HG02852 (cell line): ENCODE results near the gene SERHL2.
"Not testable (repeated sequence)": the region's sequence is repeated elsewhere in the genome, so short reads cannot be mapped to it uniquely, and the experiment has no call there.

Experiments used
- ATAC-seq: cut with Tn5 transposase; IDR thresholded peaks from one replicate; pipeline ENCODE4 v1.9.1; 2021; ENCODE audit warnings: mild to moderate bottlenecking, moderate library complexity; ENCODE audit not compliant: unreplicated experiment

The SERHL2 gene

DNA sequence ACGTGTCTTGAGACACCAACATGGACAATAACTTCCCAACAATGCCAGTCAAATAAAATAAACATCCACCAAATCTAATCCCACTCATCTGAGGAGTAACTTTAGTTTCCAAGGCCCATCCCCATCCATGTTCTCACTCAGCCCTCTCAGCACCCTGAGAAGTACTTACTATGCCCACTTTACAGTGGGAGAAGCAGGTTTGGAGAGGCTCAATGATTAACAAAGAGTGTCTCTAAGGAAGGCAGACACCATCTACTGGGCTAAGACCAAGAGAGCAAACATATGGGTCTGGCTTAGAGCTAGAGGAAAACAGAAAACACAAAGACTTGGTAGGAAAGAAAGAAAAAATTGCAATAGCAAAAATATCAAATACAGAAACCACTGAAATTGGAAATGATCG is 49.7 kb downstream of the SERHL2 start:
- no peak for ATAC-seq

DNA sequence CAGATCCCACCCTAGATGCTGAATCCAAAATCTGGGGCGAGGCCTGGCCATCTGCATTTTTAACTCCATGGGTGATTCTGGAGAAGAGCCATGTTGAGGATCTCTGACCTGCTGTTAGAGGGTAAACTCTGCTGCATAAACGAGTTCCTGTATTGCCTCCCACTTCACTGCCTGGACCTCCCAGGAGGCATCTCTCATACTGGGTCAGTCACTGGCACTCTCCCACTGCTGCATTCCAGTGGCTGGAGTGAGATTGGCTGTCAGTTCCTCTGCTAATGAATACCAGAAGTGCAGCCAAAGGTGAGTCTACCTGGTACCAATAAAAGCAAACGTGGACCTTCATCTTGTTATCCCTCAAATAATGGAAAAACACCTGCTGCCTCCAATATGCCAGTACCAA is 50.6 kb downstream of the SERHL2 start:
- ATAC-seq, result no peak

DNA sequence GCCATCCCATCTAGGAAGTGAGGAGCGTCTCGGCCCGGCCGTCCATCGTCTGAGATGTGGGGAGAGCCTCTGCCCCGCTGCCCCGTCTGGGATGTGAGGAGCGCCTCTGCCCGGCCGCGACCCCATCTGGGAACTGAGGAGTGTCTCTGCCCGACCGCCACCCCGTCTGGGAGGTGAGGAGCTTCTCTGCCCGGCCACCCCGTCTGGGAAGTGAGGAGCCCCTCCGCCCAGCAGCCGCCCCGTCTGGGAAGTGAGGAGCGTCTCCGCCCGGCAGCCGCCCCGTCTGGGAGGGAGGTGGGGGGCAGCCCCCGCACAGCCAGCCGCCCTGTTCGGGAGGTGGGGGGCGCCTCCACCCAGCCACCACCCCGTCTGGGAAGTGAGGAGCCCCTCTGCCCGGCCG is 53.9 kb downstream of the SERHL2 start:
- ATAC-seq, result not testable (repeated sequence)

DNA sequence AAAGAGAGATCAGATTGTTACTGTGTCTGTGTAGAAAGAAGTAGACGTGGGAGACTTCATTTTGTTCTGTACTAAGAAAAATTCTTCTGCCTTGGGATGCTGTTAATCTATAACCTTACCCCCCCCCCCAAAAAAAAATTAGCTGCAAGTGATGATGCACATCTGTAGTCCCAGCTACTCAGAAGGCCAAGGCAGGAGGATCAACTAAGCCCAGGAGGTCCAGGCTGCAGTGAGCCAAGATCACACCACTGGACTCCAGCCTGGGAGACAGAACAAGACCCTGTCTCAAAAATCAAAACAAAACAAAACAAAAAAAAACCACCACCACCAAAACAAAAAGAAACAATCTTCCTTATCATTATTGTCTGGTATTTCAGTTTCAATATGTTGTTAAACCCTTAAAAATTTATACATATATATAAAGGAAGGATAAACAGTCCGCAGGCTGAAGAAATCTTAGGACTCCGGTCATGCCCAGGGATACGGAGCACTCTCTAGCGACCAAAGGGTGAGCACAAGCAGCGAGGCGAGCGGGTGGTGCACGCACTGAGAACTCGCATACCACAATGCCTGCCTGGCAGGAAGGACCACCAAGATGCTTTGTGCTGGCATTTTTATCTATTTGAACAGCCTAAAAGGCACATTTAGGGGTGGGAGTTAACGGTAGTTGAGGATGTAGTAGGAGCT is 54.5 kb downstream of the SERHL2 start:
- no peak for ATAC-seq

DNA sequence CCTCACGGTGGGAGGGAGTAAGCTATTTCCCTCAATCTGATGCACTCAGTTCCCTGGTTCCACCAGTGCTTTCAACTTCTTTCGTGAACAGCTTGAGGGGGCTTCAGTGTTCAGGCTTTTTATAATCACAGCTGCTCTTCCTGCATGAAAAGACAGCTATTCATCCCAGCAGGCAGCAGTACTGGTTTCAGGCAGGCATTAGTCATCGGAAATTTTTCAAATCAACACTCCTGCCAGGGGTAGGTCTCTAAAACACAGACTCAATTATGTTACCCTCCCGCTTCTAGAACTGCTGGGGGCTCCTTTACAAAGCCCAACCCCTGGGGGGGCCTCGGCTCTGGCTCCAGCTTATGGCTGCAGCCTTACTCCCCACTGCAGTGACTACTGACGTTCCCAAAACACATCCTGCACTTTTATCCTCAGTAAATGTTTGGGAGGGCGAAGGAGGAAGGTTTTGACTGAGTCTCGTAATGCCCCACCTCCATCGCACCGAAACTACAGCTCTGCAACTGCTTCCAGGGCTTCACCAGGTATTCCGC is 55.1 kb downstream of the SERHL2 start:
- ATAC-seq, result no peak

DNA sequence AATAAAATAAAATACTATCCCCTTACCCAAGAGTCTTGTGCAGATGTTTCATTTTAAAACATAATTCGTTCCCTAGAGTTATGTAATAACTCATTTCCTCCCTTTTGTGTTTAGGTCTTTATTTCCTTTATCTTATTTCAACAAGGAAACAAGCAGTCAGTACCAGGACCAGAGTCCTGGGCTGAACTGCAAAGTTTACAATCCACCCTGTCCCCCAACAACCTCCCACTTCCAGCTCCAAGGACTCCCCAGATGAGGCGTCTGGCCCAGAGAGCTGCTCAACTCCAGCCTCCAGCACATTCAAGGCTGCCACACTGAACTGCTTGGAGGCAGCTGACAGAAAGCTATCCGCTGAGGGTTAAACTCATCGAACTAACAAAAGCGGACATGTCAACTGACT is 56.4 kb downstream of the SERHL2 start:
- no peak for ATAC-seq

DNA sequence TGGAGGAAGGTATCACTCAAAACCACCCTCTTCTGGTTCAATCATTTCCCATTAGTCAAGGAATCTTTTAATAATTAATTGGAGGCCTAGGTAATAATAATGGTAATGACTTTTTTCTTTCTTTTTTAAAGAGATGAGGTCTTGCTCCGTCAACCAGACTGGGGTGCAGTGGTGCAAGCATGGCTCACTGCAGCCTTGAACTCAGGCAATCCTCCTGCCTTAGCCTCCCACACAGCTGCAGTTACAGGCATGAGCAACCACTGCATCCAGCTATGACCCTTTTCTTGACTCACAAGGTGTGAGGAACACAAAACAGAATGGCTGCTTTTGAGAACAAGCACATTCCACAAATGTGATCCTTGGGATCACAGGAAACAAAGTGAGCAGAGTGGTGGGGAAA is 57.3 kb downstream of the SERHL2 start:
- ATAC-seq, result no peak

DNA sequence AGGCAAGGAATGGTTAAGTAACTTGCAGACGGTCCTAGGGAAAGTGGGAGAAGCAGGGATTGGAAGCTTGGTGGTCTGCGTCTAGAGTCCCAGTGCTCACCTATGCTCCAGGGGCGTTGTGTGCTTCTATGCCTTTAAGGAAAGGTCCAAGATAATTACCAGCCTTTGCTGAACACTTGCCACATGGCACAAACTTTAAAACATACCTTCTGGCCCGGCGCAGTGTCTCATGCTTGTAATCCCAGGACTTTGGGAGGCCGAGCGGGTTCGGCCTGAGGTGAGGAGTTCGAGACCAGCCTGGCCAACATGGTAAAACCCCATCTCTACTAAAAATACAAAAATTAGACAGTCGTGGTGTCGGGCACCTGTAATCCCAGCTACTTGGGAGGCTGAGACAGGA is 58.6 kb downstream of the SERHL2 start:
- no peak for ATAC-seq

DNA sequence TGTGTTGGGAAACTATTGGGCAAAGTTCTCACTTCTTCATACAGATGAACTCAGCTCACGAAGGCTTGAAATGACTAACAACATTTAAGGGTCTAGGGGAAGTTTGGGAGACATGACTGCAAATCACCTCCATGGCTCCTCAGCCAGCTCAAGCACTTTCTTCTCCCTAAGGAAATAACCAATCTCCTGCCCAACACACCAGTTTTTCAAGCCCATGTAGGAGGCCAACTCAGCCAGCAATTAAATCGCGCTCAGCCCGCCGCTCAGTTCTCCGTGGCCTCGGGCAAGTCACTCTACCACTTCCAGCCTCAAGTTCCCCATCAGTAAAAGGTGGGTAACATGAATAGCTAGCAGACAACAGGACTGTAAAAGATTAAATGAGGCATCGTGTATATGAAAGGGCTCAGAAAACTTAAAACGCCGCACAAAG is 60.1 kb downstream of the SERHL2 start:
- no peak for ATAC-seq

DNA sequence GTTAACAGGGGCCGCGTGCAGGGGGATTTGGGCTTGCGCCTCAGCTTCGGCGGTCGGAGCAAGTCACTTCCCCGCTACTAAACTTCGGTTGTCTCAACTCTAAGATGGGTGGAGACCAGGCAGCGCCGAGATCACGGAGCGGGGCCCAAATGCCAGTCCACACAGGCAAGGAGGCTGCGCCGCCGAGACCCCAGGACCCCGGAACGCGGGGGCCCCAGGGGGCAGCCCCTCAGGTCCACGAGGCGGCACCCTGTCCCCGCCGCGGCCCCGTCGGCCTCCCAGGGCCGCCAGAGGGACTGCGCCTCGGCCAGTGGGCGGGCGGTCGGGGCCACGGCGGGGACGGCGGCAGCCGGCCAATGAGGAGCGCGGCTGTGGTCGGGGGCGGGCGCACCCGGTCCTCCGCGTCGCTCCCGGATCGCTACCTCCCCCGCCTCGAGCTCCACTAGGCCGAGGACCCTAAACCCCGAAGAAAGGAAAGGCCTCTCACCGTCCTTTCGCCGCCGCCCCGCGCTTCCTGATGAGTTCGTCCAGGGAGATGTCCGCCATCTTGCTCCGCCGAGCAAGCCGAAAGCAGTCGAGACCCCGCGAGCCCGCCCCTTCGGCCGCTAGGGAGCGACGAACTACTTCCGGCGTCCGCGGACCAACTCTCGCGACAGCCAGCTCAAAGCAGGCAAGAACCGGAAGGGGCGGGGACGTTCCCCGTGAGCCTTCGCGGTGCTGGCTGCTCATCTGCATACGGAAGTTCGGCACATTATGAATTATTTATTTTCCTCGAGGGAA is 60.7 kb downstream of the SERHL2 start, which contains the start of gene POLDIP3:
POLDIP3 (minus strand) TSS at position 572 of the 780 bp plus-strand sequence; CDS start at position 546, 26 bp downstream.
- ATAC-seq, result peak; percentile 65

DNA sequence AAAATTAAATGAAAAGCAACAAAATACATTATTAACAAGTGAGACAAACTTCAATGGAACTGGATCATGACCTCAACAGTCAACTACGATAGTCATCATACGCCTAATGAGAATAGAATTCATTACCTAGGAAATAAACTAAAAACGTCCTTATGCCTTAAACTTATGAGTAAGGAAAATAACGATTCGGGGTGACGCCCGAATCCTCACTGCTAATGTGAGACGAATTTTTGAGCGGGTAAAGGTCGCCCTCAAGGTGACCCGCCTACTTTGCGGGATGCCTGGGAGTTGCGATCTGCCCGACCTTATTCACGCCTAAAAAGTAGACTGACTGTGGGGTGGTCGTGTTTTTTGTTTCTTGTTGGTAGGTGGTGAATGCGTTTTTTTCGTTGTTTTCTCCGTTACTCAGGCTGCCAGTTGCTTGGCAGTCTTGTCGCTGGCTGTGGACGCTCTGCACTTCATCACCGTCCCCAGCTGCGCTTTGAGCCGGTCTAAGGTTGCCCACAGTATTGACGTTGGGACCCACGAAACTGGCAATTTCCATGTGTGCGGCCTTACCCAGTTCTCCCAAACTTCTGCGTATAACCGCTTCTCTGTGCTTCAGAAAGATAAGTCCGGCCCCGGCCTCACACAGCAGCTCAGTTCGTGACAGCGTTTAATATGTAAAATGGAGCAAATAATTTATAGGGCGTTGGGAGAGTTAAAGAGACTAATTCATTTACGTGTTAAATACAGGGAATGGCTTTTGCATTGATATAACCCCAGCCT is 61.5 kb downstream of the SERHL2 start:
- ATAC-seq, result peak; percentile 48

DNA sequence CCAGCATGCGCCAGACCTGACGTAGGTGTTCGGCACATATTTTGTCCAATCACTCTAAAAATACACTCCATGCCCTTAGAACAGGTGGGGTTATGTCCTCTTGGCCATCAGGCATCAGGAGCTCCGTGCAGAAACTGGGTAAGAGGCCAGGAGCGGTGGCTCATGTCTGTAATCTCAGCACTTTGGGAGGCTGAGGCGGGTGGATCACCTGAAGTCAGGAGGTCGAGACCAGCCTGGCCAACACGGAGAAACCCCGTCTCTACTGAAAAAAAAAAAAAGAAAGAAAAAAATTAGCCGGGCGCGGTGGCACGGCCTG is 62.1 kb downstream of the SERHL2 start:
- not testable (repeated sequence) for ATAC-seq

DNA sequence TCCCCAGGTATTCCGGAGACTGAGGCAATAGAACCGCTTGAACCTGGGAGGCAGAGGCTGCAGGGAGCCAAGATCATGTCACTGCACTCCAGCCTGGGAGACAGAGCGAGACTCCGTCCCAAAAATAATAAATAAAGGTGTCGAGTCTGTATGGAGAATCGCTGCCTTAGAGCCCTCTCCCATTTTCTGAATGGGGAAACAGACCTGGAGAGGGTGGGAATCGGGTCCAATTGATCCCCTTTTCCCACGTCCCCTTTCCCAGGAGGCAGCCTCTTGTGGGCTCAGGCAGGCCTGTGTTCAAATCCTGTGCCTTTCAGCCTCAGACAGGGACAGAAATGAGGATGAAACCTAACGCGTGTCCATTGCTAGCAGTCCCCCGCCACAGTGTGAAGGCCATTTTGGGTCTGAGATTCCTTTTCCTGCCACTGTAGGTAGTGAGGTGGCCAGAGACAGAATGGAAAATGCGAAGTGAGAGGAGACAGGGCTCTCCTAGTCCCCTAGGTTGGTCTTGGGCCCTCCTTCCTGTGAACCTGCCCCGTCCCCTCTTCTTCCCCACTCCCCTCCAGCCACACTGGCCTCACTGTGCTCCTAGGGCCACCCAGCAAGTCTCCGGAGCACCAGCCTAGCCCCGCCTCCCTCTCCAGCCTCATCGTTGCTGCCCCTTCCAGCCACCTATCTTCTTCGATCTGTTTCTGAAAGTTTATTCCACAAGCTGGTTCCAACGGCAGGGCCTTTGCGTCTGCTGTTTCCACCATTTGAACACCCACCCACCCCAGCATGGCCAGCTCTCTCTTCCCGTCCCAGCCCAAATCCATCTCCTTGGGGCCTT is 63.6 kb downstream of the SERHL2 start:
- no peak for ATAC-seq

DNA sequence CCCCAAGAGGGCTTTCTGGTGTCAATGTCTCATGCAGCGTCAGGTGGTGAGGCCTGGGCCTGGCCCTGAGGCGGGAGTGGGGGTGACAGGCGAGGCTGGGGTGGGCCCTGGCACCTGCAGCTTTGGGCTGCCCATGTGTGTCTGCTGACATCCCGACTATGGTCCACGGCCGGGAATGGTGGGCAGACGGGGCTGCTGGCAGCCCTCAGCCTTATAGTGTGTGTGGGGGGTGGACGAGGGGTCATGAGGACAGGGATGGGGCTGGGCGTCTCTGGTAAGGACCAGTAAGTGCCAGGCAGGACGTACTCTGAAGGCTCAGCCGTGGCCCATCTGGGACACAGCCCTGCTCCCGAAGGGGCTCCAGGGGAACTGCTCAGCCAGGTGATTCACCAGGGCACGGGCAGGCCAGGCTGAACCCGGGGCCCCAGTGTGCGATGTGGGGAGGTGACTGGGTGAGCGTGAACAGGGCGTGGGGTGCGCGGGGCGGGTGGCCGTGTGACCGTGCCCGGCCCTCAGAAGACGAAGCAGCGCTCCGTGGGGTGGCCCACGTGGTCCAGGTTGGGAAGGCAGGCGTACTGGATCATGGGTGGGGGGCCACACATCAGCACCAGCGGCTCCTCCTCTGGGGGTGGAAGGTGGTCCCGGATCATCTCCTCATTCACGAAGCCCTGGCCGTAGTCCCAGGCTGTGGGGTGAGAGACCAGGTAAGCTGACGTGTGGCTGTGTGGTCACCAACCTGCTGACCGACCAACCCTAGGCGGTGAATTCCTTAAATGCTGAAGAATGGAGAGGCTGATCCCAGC is 65.7 kb downstream of the SERHL2 start:
- ATAC-seq, result no peak

DNA sequence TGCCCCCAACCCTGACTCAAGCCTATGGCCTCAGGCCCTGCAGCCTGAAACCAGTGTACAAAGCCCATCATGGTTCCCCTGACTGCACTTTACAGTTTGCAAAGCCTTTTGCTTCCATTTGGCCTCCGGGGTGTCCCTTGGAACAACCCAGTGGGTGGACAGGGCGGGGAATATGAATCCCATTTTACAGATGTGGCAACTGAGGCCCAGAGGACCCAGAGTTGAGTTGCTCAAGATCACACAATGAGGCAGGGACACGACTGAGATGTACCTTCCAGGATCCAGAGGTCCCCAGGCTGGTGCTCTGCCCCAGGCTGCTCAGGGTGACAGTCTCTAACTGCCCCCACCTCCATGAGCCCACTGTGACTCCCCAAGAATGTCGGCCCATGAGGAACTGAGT is 66.3 kb downstream of the SERHL2 start:
- no peak for ATAC-seq

DNA sequence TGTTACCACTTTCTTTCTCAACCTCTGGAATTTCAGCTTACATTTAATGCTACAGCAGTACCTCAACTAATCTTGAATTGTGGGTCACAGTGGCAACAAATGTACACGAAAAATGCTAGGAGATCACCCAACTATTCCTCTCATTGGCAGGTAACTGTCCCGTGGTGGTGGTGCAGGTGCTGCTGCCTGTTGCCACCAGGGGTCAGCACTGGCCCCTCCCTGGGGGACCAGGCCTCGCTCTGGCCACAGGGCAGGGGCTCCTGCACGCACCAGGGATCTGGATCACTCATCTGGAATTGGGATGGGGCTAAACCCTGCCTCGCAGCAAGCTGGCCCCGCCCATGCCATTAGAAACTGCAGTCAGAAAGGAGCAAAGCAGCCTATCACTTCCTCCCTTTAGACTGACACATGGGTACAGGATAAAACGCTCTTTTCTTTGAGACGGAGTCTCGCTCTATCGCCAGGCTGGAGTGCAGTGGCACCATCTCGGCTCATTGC is 67.8 kb downstream of the SERHL2 start:
- no peak for ATAC-seq

DNA sequence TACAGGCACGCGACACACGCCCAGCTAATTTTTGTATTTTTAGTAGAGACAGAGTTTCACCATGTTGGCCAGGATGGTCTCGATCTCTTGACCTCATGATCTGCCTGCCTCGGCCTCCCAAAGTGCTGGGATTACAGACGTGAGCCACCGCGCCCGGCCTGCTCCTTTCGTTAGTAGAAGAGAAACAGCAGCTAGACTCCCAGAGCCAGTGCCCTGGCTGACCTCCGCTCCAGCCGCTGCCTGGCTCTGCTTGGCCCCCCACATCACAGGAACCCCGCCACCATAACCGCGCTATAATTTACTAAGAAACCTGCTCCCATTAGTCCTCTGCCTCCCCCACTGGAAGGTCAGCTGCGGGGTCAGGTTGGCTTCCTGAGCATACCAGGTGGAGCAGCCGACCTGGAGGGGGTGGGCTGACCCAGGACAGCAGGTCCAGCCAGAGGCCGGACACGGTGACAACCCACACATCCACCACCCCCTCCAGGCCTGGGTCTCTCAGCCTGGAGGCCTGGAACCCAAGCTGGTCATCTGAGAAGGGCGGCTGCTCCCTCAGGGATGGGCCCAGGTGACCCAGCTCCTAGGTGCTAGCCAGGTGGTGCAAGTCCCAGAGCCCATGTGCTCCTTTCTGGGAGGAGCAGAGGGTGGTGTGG is 68.4 kb downstream of the SERHL2 start:
- ATAC-seq, result no peak

DNA sequence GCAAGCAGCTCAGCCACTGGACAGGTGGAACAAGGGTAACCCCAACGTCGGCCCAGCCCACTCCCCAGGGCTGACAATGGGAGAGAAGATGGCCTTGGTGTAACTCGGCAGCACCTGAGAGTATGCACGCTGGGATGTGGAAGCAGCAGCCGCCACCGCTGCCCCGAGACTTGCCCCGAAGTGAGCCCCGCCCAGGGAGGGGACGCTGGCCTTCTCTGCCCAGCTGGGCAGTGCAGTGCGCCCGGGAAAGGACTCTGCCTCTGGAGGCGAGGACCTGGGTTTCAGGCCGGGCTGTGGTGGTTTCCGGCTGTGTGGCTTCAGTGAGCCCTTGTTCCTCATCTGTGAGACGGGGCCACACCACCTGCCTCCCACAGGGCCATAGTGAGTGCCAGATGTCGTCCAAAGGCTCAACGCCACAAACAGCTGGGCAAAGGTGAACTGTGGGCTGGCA is 69.6 kb downstream of the SERHL2 start:
- no peak for ATAC-seq
